ENCODE measurements around the gene DPP6. TPM values are rescaled to one million over a fixed set of nuclear protein-coding genes. Genes with fewer than 3 reads are reported as not detected.

Gene DPP6
- total RNA-seq, 1 experiment from 2014 or later: not detected

GRCh38 chr7:154390961-154391360 lies 338.8 kb downstream of the DPP6 start:
- Mint-ChIP-seq H3K36me3 (peaks cover 86% of the 10 kb centered on the region), H3K27me3 (ENCODE audit: low read depth) (peaks cover 6% of the 10 kb centered on the region), H3K4me1 (no peaks in the 10 kb centered on the region), H3K4me3 (no peak overlapping the region), H3K9me3 (peaks cover 90% of the 10 kb centered on the region), H3K27ac (no peak overlapping the region)
- ChIA-PET POLR2A (no interaction called here), CTCF (no interaction called here)
- no peak for DNase-seq (ENCODE audit: low spot score)
- TF ChIP-seq ATF6 (CRISPR knock-in tag; IDR thresholded peaks at IDR 0.05) (no peak), SMAD3 (CRISPR knock-in tag; IDR thresholded peaks at IDR 0.05; ENCODE audit: borderline replicate concordance) (no peak), CREB1 (CRISPR knock-in tag; IDR thresholded peaks at IDR 0.05) (no peak), CTCF (IDR thresholded peaks at IDR 0.05) (no peak), PRDM15 (CRISPR knock-in tag; IDR thresholded peaks at IDR 0.05) (no peak), TCF7 (CRISPR knock-in tag; IDR thresholded peaks at IDR 0.05; ENCODE audit: low read depth) (no peak), ZNF512 (CRISPR knock-in tag; IDR thresholded peaks at IDR 0.05; ENCODE audit: borderline replicate concordance) (no peak), USF2 (CRISPR knock-in tag; IDR thresholded peaks at IDR 0.05) (no peak), FOXP4 (CRISPR knock-in tag; IDR thresholded peaks at IDR 0.05) (no peak), NFE2L1 (CRISPR knock-in tag; IDR thresholded peaks at IDR 0.05) (no peak), MAX (CRISPR knock-in tag; IDR thresholded peaks at IDR 0.05) (no peak), AFF4 (CRISPR knock-in tag; IDR thresholded peaks at IDR 0.05; ENCODE audit: borderline replicate concordance) (no peak), ATF1 (CRISPR knock-in tag; IDR thresholded peaks at IDR 0.05) (no peak), NFYB (CRISPR knock-in tag; conservative IDR thresholded peaks at IDR 0.05; ENCODE audit: low read depth) (no peak), PRRX2 (CRISPR knock-in tag; IDR thresholded peaks at IDR 0.05) (no peak), IRF2 (CRISPR knock-in tag; IDR thresholded peaks at IDR 0.05; ENCODE audit: borderline replicate concordance, low read depth) (no peak), NR3C1 (CRISPR knock-in tag; conservative IDR thresholded peaks at IDR 0.05; ENCODE audit: low read depth) (no peak)
- no peak for ATAC-seq
